Ishikawa (cell line): ENCODE results near the gene STRBP.

ENCODE experiments used
- CEBPB ChIP-seq: IDR thresholded peaks from 2 replicates; pipeline ENCODE4 v1.6.1; 2012
- CREB1 ChIP-seq: IDR thresholded peaks from 2 replicates; pipeline ENCODE4 v1.6.1; 2012; ENCODE audit warnings: low read depth
- EGR1 ChIP-seq: IDR thresholded peaks from 2 replicates; pipeline ENCODE4 v1.6.1; 2012
- EP300 ChIP-seq: IDR thresholded peaks from 2 replicates; pipeline ENCODE4 v1.6.1; 2012; ENCODE audit warnings: borderline replicate concordance
- FOXM1 ChIP-seq: IDR thresholded peaks from 2 replicates; pipeline ENCODE4 v1.6.1; 2012; ENCODE audit warnings: low read depth, borderline replicate concordance
- MAX ChIP-seq: IDR thresholded peaks from 2 replicates; pipeline ENCODE4 v1.6.1; 2012
- NFIC ChIP-seq: IDR thresholded peaks from 2 replicates; pipeline ENCODE4 v1.6.1; 2012
- RAD21 ChIP-seq: IDR thresholded peaks from 2 replicates; pipeline ENCODE4 v1.6.1; 2012; ENCODE audit warnings: low read depth
- TAF1 ChIP-seq: IDR thresholded peaks from 2 replicates; pipeline ENCODE4 v1.6.1; 2012; ENCODE audit warnings: low read depth, mild to moderate bottlenecking
- TCF12 ChIP-seq: IDR thresholded peaks from 2 replicates; pipeline ENCODE4 v1.6.1; 2012; ENCODE audit warnings: low read depth
- TEAD4 ChIP-seq: IDR thresholded peaks from 2 replicates; pipeline ENCODE4 v1.6.1; 2012
- YY1 ChIP-seq: IDR thresholded peaks from 2 replicates; pipeline ENCODE4 v1.6.1; 2012; ENCODE audit warnings: low read depth
- ZBTB7A ChIP-seq: IDR thresholded peaks from 2 replicates; pipeline ENCODE4 v1.6.1; 2012; ENCODE audit warnings: low read depth
- TF ChIP-seq, protein P1 (sequence below): IDR thresholded peaks from 2 replicates; pipeline ENCODE4 v1.6.1; 2012
- TF ChIP-seq, protein P2 (sequence below): IDR thresholded peaks from 2 replicates; pipeline ENCODE4 v1.6.1; 2012; ENCODE audit warnings: low read depth, mild to moderate bottlenecking

The STRBP gene

DNA sequence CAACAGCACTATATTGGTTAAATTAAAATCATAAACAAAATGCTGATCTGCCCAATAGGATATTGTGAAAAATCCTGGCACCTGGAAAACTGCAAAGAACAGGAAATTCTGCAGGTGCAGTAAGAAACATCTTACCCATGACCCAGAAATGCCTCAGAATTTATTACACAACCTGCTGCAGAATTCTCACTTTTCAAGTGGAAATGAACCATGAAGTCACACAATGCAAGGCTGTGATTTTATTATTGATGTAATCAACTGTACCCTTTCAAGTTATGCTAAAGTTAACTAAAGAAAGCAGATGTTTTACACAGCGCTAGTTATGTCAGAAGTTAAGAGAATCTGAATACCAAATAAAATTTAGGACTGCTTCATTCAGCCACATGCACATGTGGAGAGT, 6.0 kb downstream of the STRBP start:
- TF ChIP-seq ZBTB7A (no peak), RAD21 (no peak), CEBPB (peak; percentile 78), EP300 (no peak)

DNA sequence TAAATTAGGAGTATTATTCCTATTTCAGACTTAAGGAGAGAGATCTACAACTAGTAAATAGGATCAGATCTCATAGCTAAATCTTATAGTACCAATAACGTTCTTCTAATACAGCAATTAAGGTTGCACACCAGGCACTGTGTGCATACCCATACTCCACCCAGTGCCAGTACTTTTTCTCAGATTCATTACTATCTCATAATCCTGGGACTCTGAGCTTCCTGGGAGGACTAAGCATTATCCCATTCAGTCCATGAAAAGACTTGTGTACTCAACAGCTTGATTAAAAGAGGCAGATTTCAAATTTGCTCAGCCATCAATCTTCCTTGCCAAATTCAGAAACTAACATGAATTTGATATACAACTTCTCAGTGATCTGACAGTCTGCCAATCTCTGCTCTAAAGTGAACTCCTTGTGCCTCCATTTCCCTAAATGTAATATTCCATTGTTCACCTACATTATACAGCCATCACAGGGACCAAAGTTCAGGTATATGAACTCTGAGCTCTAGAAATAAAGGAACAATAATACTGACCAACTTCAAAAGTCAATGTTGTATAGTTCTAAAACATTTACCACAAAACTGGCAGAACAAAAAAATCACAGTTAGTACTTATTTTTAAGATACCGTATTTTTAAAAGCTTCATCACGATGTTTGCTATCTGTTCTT, 7.2 kb downstream of the STRBP start:
- TF ChIP-seq CEBPB (no peak), RAD21 (no peak), MAX (no peak)
- TF ChIP-seq, protein P1, sequence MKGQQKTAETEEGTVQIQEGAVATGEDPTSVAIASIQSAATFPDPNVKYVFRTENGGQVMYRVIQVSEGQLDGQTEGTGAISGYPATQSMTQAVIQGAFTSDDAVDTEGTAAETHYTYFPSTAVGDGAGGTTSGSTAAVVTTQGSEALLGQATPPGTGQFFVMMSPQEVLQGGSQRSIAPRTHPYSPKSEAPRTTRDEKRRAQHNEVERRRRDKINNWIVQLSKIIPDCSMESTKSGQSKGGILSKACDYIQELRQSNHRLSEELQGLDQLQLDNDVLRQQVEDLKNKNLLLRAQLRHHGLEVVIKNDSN = no peak

DNA sequence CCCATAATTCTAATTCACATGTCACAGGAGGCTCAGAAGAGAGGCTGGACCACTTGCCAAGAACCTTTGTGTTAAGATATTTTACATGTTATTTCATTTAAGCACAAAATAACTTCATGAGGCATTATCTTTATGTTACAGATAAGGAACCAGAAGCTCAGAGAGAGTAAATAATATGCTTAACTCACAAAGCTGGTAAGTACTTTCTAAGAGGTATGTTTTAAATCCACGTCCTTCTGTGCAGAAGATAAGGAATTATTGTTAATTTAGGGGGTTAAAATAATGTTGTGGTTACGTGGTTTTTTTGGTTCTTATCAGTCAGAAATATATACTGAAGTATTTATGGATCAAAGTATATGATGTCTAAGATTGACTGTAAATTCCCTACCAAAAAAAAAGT, 8.0 kb downstream of the STRBP start:
- TF ChIP-seq, protein P1 = no peak
- TF ChIP-seq EP300 (no peak), EGR1 (no peak), TEAD4 (no peak), RAD21 (no peak), TAF1 (no peak), MAX (no peak), ZBTB7A (no peak), TCF12 (no peak), CREB1 (no peak), CEBPB (no peak), YY1 (no peak), FOXM1 (no peak), NFIC (no peak)
- TF ChIP-seq, protein P2, sequence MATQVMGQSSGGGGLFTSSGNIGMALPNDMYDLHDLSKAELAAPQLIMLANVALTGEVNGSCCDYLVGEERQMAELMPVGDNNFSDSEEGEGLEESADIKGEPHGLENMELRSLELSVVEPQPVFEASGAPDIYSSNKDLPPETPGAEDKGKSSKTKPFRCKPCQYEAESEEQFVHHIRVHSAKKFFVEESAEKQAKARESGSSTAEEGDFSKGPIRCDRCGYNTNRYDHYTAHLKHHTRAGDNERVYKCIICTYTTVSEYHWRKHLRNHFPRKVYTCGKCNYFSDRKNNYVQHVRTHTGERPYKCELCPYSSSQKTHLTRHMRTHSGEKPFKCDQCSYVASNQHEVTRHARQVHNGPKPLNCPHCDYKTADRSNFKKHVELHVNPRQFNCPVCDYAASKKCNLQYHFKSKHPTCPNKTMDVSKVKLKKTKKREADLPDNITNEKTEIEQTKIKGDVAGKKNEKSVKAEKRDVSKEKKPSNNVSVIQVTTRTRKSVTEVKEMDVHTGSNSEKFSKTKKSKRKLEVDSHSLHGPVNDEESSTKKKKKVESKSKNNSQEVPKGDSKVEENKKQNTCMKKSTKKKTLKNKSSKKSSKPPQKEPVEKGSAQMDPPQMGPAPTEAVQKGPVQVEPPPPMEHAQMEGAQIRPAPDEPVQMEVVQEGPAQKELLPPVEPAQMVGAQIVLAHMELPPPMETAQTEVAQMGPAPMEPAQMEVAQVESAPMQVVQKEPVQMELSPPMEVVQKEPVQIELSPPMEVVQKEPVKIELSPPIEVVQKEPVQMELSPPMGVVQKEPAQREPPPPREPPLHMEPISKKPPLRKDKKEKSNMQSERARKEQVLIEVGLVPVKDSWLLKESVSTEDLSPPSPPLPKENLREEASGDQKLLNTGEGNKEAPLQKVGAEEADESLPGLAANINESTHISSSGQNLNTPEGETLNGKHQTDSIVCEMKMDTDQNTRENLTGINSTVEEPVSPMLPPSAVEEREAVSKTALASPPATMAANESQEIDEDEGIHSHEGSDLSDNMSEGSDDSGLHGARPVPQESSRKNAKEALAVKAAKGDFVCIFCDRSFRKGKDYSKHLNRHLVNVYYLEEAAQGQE = no peak

DNA sequence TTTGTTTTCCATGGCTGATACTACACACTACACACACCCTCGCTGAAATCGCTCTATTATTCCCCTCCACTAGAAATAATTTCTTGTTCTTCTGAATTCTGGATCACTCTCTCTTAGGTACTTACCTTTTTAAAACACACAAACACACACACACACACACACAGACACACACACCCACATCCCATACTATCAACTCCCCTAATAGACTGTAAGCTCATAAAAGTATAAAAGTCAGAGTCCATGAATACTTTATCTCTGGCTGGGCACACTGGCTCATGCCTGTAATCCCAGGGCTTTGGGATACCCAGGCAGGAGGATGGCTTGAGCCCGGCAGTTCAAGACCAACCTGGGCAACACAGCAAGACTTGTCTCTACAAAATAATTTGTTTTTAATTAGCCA, 11.1 kb downstream of the STRBP start:
- TF ChIP-seq TCF12 (no peak), CEBPB (no peak), TAF1 (no peak), YY1 (no peak), FOXM1 (no peak), ZBTB7A (no peak), EP300 (no peak), MAX (no peak), CREB1 (no peak), RAD21 (no peak), TEAD4 (no peak)
- TF ChIP-seq, protein P1 = no peak

DNA sequence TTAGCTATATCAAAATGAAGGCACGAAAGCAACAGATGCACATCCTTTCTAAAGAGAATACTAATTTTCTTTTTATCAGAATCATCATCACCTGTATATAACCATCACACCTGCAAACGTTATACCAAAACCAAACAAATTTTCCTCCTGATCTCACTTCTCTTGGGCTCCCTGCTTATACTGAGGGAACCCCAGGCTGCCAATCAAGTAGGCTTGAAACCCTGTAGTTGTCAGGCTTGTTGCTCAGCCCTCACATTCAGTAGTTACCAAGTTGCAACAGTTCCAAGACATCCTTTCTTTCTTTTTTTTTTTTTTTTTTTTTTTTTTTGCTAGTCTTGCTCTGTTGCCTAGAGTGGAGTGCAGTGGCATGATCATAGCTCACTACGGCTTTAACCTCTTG, 12.7 kb downstream of the STRBP start:
- TF ChIP-seq TCF12 (no peak), CREB1 (no peak), CEBPB (no peak), MAX (no peak), YY1 (no peak), TEAD4 (no peak), TAF1 (no peak), EP300 (no peak), EGR1 (no peak), NFIC (no peak), ZBTB7A (no peak), RAD21 (no peak), FOXM1 (no peak)
- TF ChIP-seq, protein P2 = no peak
- TF ChIP-seq, protein P1 = no peak
